ENCODE data around the gene GPR157.
"Not testable (repeated sequence)": the region's sequence is repeated elsewhere in the genome, so short reads cannot be mapped to it uniquely, and the experiment has no call there.

GPR157 gene

GRCh38 chr1:9100471-9101043, 28.3 kb downstream of the GPR157 start:
- H3K27ac ChIP-seq (ENCODE audit: low read length): no peak overlapping the region
- H3K4me2 ChIP-seq (ENCODE audit: low read length): no peak overlapping the region
- H2AFZ ChIP-seq (ENCODE audit: low read depth, low read length): no peak overlapping the region

DNA sequence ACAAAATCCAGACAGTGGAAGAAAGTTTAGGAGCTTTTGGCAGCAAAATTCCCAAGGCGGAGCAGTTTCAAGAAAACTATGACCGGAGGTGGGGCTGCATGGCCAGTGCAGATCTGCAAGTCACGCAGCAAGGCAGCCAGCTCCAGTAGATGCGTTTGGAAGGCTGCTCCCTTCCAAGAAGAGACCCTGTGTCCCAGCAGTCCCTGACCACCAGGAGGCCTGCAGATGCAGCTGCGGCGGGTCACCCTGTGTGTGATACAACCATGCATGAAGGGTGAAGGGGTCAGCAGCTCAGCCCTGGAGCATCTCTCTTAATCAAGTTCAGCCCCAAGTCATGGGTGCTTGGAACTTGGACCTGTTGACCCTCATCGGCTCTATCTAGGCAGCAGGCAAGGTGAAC, 29.3 kb downstream of the GPR157 start:
- no peaks in the 10 kb centered on the region for H4K20me1 ChIP-seq (ENCODE audit: insufficient read depth, low read length)
- TF ChIP-seq EZH2phosphoT487 (IDR thresholded peaks at IDR 0.05; ENCODE audit: low read depth) (no peak), CTCF (IDR thresholded peaks at IDR 0.05; ENCODE audit: low read depth, low read length) (no peak)
- no peaks in the 10 kb centered on the region for H3K79me2 ChIP-seq (ENCODE audit: low read length)
- no peaks in the 10 kb centered on the region for H3K9me3 ChIP-seq (ENCODE audit: insufficient read depth, low read length)
- no peak overlapping the region for H3K4me2 ChIP-seq (ENCODE audit: low read length)
- no peaks in the 10 kb centered on the region for H3K36me3 ChIP-seq (replicated peaks; ENCODE audit: low read depth, low read length)
- H3K27ac ChIP-seq (ENCODE audit: low read length): no peak overlapping the region
- peaks cover 6% of the 10 kb centered on the region; the same call in 1 of the 2 replicates for H3K27me3 ChIP-seq (ENCODE audit: low read depth, low read length)
- H3K4me3 ChIP-seq (ENCODE audit: low read length): no peak overlapping the region
- H3K9ac ChIP-seq (ENCODE audit: low read length): no peak overlapping the region
- H3K4me1 ChIP-seq (ENCODE audit: low read length): no peaks in the 10 kb centered on the region
- H2AFZ ChIP-seq (ENCODE audit: low read depth, low read length): no peak overlapping the region

More at GRCh38 chr1:9100471-9101043, 28.3 kb downstream of the GPR157 start:
- Histone ChIP-seq H3K27me3 (ENCODE audit: low read depth, low read length) (peaks cover 6% of the 10 kb centered on the region; the same call in 1 of the 2 replicates), H3K9ac (ENCODE audit: low read length) (no peak overlapping the region), H3K4me3 (ENCODE audit: low read length) (no peak overlapping the region), H3K36me3 (replicated peaks; ENCODE audit: low read depth, low read length) (no peaks in the 10 kb centered on the region), H4K20me1 (ENCODE audit: insufficient read depth, low read length) (no peaks in the 10 kb centered on the region), H3K4me1 (ENCODE audit: low read length) (no peaks in the 10 kb centered on the region), H3K9me3 (ENCODE audit: insufficient read depth, low read length) (no peaks in the 10 kb centered on the region), H3K79me2 (ENCODE audit: low read length) (no peaks in the 10 kb centered on the region)
- no peak for TF ChIP-seq EZH2phosphoT487 (IDR thresholded peaks at IDR 0.05; ENCODE audit: low read depth)
- TF ChIP-seq CTCF (IDR thresholded peaks at IDR 0.05; ENCODE audit: low read depth, low read length): no peak

GRCh38 chr1:9097947-9098705, 30.8 kb downstream of the GPR157 start:
- no peaks in the 10 kb centered on the region for H3K36me3 ChIP-seq (replicated peaks; ENCODE audit: low read depth, low read length)
- H3K27me3 ChIP-seq (ENCODE audit: low read depth, low read length): peaks cover 6% of the 10 kb centered on the region; the same call in 1 of the 2 replicates
- no peak overlapping the region for H3K9ac ChIP-seq (ENCODE audit: low read length)
- H3K4me2 ChIP-seq (ENCODE audit: low read length): no peak overlapping the region
- no peaks in the 10 kb centered on the region for H3K9me3 ChIP-seq (ENCODE audit: insufficient read depth, low read length)
- H3K27ac ChIP-seq (ENCODE audit: low read length): no peak overlapping the region
- H3K4me3 ChIP-seq (ENCODE audit: low read length): no peak overlapping the region
- TF ChIP-seq CTCF (IDR thresholded peaks at IDR 0.05; ENCODE audit: low read depth, low read length): no peak
- no peak for TF ChIP-seq EZH2phosphoT487 (IDR thresholded peaks at IDR 0.05; ENCODE audit: low read depth)
- no peaks in the 10 kb centered on the region for H3K4me1 ChIP-seq (ENCODE audit: low read length)
- H3K79me2 ChIP-seq (ENCODE audit: low read length): no peaks in the 10 kb centered on the region
- no peaks in the 10 kb centered on the region for H4K20me1 ChIP-seq (ENCODE audit: insufficient read depth, low read length)
- H2AFZ ChIP-seq (ENCODE audit: low read depth, low read length): no peak overlapping the region

DNA sequence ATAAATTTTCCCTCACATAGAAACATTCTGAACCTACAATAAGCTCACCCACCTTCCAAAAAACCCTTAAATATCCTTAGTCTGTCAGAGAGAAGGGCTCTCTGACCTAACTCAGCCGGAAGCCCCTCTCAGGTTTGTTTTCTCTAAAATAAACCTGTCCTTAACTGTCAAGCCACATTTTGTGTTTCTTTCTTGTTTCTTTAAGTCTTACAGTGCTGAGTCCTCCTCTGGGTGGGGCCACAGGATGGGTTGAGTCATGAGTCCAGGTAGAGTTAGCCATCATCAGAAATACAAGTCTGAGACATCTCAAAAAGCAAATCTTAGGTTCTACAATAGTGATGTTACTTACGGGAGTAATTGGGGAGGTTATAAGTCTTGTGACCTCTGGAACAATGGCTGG, 33.1 kb downstream of the GPR157 start:
- H3K4me2 ChIP-seq (ENCODE audit: low read length): no peak overlapping the region

DNA sequence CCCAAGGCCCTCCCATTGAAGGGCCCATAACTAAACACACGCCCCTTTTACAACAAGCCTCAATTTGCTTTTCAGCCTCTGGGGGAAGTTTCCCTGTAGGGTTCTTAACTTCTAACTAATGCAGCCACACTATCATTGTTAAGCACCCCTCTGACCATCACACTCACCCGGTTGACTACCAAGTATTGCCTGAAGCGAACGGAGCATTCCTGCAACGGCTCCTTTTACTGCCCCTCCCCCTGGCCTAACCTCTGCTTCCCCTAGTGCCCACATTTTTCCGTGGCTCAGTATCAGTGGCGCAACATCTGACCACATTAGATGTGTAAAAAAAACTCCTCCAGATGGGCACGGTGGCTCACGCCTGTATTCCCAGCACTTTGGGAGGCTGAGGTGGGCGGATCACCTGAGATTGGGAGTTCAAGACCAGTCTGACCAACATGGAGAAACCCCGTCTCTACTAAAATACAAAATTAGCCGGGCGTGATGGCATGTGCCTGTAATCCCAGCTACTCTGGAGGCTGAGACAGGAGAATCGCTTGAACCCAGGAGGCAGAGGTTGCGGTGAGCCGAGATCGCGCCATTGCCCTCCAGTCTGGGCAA, 34.8 kb downstream of the GPR157 start:
- H3K27ac ChIP-seq (ENCODE audit: low read length); H3K36me3 ChIP-seq (replicated peaks; ENCODE audit: low read depth, low read length); H2AFZ ChIP-seq (ENCODE audit: low read depth, low read length); H3K9me3 ChIP-seq (ENCODE audit: insufficient read depth, low read length); H3K4me3 ChIP-seq (ENCODE audit: low read length); H3K9ac ChIP-seq (ENCODE audit: low read length); H3K4me2 ChIP-seq (ENCODE audit: low read length); H3K4me1 ChIP-seq (ENCODE audit: low read length); H3K79me2 ChIP-seq (ENCODE audit: low read length); H4K20me1 ChIP-seq (ENCODE audit: insufficient read depth, low read length): not testable (repeated sequence)
- H3K27me3 ChIP-seq (ENCODE audit: low read depth, low read length): peaks cover 17% of the 10 kb centered on the region; the same call in 1 of the 2 replicates

More for the DNA sequence above, 33.1 kb downstream of the GPR157 start:
- TF ChIP-seq EZH2phosphoT487 (IDR thresholded peaks at IDR 0.05; ENCODE audit: low read depth) (no peak), CTCF (IDR thresholded peaks at IDR 0.05; ENCODE audit: low read depth, low read length) (no peak)
- no peaks in the 10 kb centered on the region for H3K36me3 ChIP-seq (replicated peaks; ENCODE audit: low read depth, low read length)
- no peak overlapping the region for H3K4me3 ChIP-seq (ENCODE audit: low read length)
- H3K9ac ChIP-seq (ENCODE audit: low read length): no peak overlapping the region
- no peak overlapping the region for H3K27ac ChIP-seq (ENCODE audit: low read length)
- no peaks in the 10 kb centered on the region for H3K79me2 ChIP-seq (ENCODE audit: low read length)
- no peaks in the 10 kb centered on the region for H4K20me1 ChIP-seq (ENCODE audit: insufficient read depth, low read length)
- H3K27me3 ChIP-seq (ENCODE audit: low read depth, low read length): peaks cover 10% of the 10 kb centered on the region; the same call in 1 of the 2 replicates
- no peak overlapping the region for H2AFZ ChIP-seq (ENCODE audit: low read depth, low read length)
- no peaks in the 10 kb centered on the region for H3K9me3 ChIP-seq (ENCODE audit: insufficient read depth, low read length)
- no peaks in the 10 kb centered on the region for H3K4me1 ChIP-seq (ENCODE audit: low read length)
